ENCODE measurements around the gene IQSEC1.

The IQSEC1 gene

GRCh38 chr3:13091898-13092611, 18.8 kb upstream of the IQSEC1 start:
- H3K27ac ChIP-seq: no peak overlapping the region
- TF ChIP-seq CTCF (IDR thresholded peaks at IDR 0.05): peak; percentile 95
- peak overlapping the region; percentile 41 for H3K4me3 ChIP-seq
- peak; percentile 87 for DNase-seq (ENCODE audit: low spot score)

GRCh38 chr3:13088028-13089006, 15.1 kb upstream of the IQSEC1 start:
- Histone ChIP-seq H3K27ac (no peak overlapping the region), H3K4me3 (no peak overlapping the region)
- no peak for DNase-seq (ENCODE audit: low spot score)
- no peak for TF ChIP-seq CTCF (IDR thresholded peaks at IDR 0.05)

GRCh38 chr3:13087320-13087990, 14.2 kb upstream of the IQSEC1 start:
- no peak for TF ChIP-seq CTCF (IDR thresholded peaks at IDR 0.05)
- Histone ChIP-seq H3K4me3 (no peak overlapping the region), H3K27ac (no peak overlapping the region)
- DNase-seq (ENCODE audit: low spot score): no peak

- no peak overlapping the region for H3K27ac ChIP-seq
- TF ChIP-seq CTCF (IDR thresholded peaks at IDR 0.05): no peak
- H3K4me3 ChIP-seq: no peak overlapping the region
- DNase-seq (ENCODE audit: low spot score): no peak
Measured at GRCh38 chr3:13086531-13086981, 13.3 kb upstream of the IQSEC1 start.

GRCh38 chr3:13085846-13086179, 12.6 kb upstream of the IQSEC1 start:
- no peak for TF ChIP-seq CTCF (IDR thresholded peaks at IDR 0.05)

GRCh38 chr3:13085081-13085845, 12.0 kb upstream of the IQSEC1 start:
- no peak for TF ChIP-seq CTCF (IDR thresholded peaks at IDR 0.05)
- H3K4me3 ChIP-seq: no peak overlapping the region
- no peak overlapping the region for H3K27ac ChIP-seq
- no peak for DNase-seq (ENCODE audit: low spot score)

More at GRCh38 chr3:13085846-13086179, 12.6 kb upstream of the IQSEC1 start:
- no peak for DNase-seq (ENCODE audit: low spot score)
- no peak overlapping the region for H3K4me3 ChIP-seq
- H3K27ac ChIP-seq: no peak overlapping the region

Measured in coronary artery (tissue), 2 donors.